Heart left ventricle (tissue), 16 donors: ENCODE measurements around the gene IPO11. TPM values are rescaled to one million over a fixed set of nuclear protein-coding genes. Genes with fewer than 3 reads are reported as not detected.

ENCODE experiments used
- ATAC-seq, 4 donors: fragments of 200-7000 bp; cut with Tn5 transposase; one replicate each; pipeline ENCODE4 v1.9.1; 2020 to 2022; ENCODE audit warnings: moderate library complexity in 4 of 4, mild to moderate bottlenecking in 3 of 4, moderate number of reproducible peaks in 1 of 4
- DNase-seq, 5 donors: peaks; one replicate each; pipeline ENCODE4 v3.0.0-alpha.2; 2020
- H3K27ac ChIP-seq, 12 donors: fragments of 200-600 bp; sonication (generic) in 4 of 12; one replicate each; pipeline versions ENCODE4 v1.5.0 to v1.8.0; 2016 to 2022; ENCODE audit warnings: mild to moderate bottlenecking in 2 of 12
- H3K27me3 ChIP-seq, 9 donors: fragments of 200-600 bp; sonication (generic) in 2 of 9; one replicate each; pipeline versions ENCODE4 v1.5.1 to v1.8.0; 2016 to 2022; ENCODE audit warnings: mild to moderate bottlenecking in 3 of 9
- H3K36me3 ChIP-seq, 9 donors: fragments of 200-600 bp; sonication (generic) in 2 of 9; one replicate each; pipeline versions ENCODE4 v1.5.0 to v1.8.0; 2018 to 2022; ENCODE audit warnings: mild to moderate bottlenecking in 2 of 9
- H3K4me1 ChIP-seq, 12 donors: fragments of 200-600 bp; sonication (generic) in 4 of 12; one replicate each; pipeline versions ENCODE4 v1.5.0 to v1.8.0; 2016 to 2022; ENCODE audit warnings: mild to moderate bottlenecking in 3 of 12
- H3K4me3 ChIP-seq, 12 donors: fragments of 200-600 bp; sonication (generic) in 4 of 12; one replicate each; pipeline versions ENCODE4 v1.5.0 to v1.8.0; 2017 to 2022; ENCODE audit warnings: mild to moderate bottlenecking in 9 of 12, moderate library complexity in 4 of 12
- H3K9me3 ChIP-seq, 12 donors: fragments of 200-600 bp; sonication (generic) in 4 of 12; one replicate each; pipeline versions ENCODE4 v1.5.0 to v1.8.0; 2016 to 2022; ENCODE audit warnings: mild to moderate bottlenecking in 1 of 12
- POLR2A ChIP-seq, 2 donors: fragments of 450-650 bp; IDR thresholded peaks; one replicate each; pipeline ENCODE4 v1.6.1; 2017; ENCODE audit warnings: antibody characterized with exemption in 2 of 2, mild to moderate bottlenecking in 2 of 2, moderate library complexity in 2 of 2
- WGBS, 4 donors: extraction: QIAGEN DNeasy Blood & Tissue Kit in 2 of 4; methylation state at CpG; one replicate each; pipeline versions ENCODE4 v1.1.5 to v1.1.7; 2013 to 2018; 5-methylcytosine and 5-hydroxymethylcytosine counted together
- intact Hi-C, 10 donors: fragments of 100-400 bp; cut with DNase I; formaldehyde crosslinking; loops; one replicate each; pipeline versions ENCODE4 v1.11.1 to v1.14.2; 2022
- polyA plus RNA-seq, 2 donors: library from polyadenylated mRNA; stranded (reverse); fragments of 200-250 nt; gene quantifications; one replicate each; pipeline ENCODE4 v1.2.3, GENCODE V29; 2013
- total RNA-seq, 9 donors: library from RNA; depleted of rRNA in 2 of 9; stranded (reverse); fragments of >200 nt in 2 of 9; fragmentation: NEBNext Ultra II Directional in 3 of 9; extraction: Animal tissue kit (Norgen Biotek cat#: 25700) in 3 of 9; gene quantifications; one replicate each; pipeline versions ENCODE4 v1.1.0 to v1.2.4, GENCODE V29; 2016 to 2023
- TF ChIP-seq, protein P1 (sequence below), 12 donors: fragments of 200-600 bp; sonication (generic) in 4 of 12; IDR thresholded peaks; one replicate each; pipeline versions ENCODE4 v1.5.0 to v1.8.0; 2018 to 2022; ENCODE audit warnings: antibody characterized with exemption in 12 of 12, mild to moderate bottlenecking in 5 of 12
- donor health status: ischemic (EF 13 %, LVEDD 7.1; RV severe dilation, severe dysfunction).
- donor health status: healthy with polysubstance abuse.
- donor health status: DM: no; HTN: yes; CAD: no.
- donor health status: DM: no; HTN: no; CAD: no.
- donor health status: ischemic (EF 25% LVEDD 6.9; RV normal size, moderate dysfunction).
- donor health status: ischemic (EF 25% LVEDD 5.7; RV mildly dilated, moderate dysfunction).
- donor health status: healthy.
- donor health status: DM: yes; HTN: yes; CAD: no.
- donor health status: ischemic (EF 35%, LVEDD 5.7; RV mildly dilated, moderate dysfunction).
- donor health status: nonischemic (EF 11% LVEDD 7.7; RV severe dilation, severe dysfunction).
- donor health status: DM: yes; HTN: yes; CAD: no.
- donor health status: PGD.
- donor health status: ischemic (EF 29% LVEDD 5.4; RV normal size, mild dysfunction).
- donor health status: nonischemic (EF 23%, LVEDD 6.1; RV moderate dilation, normal function).

The IPO11 gene
- total and polyA plus RNA-seq, 11 donors: 8.2 to 40.4 (median 29.1) TPM

DNA sequence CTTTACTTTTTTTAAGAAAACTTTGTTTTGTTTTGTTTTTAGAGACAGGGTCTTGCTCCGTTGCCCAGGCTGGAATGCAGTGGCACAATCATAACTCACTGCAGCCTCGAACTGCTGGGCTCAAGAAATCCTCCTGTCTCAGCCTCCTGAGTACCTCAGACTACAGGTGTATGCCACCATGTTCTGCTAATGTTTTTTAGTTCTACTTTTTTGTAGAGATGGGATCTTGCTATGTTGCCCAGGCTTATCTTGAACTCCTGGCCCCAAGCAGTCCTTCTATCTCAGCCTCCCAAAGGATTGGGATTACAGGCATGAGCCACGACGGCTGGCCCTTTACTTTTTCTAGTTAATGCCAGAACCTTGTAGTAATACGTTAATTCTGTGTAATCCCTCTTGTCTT, 36.0 kb downstream of the IPO11 start:
- Histone ChIP-seq H3K4me1 (no peaks in the 10 kb centered on the region), H3K9me3 (no peaks in the 10 kb centered on the region), H3K27me3 (no peaks in the 10 kb centered on the region), H3K4me3 (no peak overlapping the region), H3K27ac (no peak overlapping the region), H3K36me3 (peaks cover 0 to 57% (median 34%) of the 10 kb centered on the region in 9 donors)
- intact Hi-C loops: no loop called here
- DNase-seq (no peak), ATAC-seq (no peak)
- no peak for TF ChIP-seq POLR2A (IDR thresholded peaks at IDR 0.05)
- TF ChIP-seq, protein P1, sequence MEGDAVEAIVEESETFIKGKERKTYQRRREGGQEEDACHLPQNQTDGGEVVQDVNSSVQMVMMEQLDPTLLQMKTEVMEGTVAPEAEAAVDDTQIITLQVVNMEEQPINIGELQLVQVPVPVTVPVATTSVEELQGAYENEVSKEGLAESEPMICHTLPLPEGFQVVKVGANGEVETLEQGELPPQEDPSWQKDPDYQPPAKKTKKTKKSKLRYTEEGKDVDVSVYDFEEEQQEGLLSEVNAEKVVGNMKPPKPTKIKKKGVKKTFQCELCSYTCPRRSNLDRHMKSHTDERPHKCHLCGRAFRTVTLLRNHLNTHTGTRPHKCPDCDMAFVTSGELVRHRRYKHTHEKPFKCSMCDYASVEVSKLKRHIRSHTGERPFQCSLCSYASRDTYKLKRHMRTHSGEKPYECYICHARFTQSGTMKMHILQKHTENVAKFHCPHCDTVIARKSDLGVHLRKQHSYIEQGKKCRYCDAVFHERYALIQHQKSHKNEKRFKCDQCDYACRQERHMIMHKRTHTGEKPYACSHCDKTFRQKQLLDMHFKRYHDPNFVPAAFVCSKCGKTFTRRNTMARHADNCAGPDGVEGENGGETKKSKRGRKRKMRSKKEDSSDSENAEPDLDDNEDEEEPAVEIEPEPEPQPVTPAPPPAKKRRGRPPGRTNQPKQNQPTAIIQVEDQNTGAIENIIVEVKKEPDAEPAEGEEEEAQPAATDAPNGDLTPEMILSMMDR (IDR thresholded peaks at IDR 0.05): no peak
- WGBS, 4 donors: 87 to 98% (median 95%) methylated on average over 5 of the region's 5 CpGs

DNA sequence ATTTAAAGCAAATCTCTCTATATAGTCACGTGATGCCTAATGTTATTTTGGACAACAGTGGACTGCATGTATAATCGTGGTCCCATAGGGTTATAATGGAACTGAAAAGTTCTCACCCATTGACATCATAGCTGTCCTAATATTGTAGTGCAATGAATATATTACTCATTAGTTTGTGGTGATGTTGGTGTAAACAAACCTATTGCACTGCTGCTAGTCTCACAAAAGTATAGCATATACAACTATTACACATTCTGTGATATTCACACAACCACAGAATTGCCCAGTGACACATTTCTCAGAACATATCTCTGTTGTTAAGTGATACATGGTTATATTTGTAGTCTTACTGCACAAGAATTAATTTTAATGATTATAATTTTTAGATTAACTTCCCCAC, 37.7 kb downstream of the IPO11 start:
- 82 to 87% (median 85%) methylated on average over 2 of the region's 2 CpGs for WGBS, 4 donors
- H3K27me3 ChIP-seq: no peaks in the 10 kb centered on the region
- ATAC-seq (no peak), DNase-seq (no peak)
- no peak overlapping the region for H3K27ac ChIP-seq
- H3K4me3 ChIP-seq: no peak overlapping the region
- H3K4me1 ChIP-seq: no peaks in the 10 kb centered on the region
- no peaks in the 10 kb centered on the region for H3K9me3 ChIP-seq
- intact Hi-C loops: no loop called here
- peaks cover 0 to 67% (median 38%) of the 10 kb centered on the region in 9 donors for H3K36me3 ChIP-seq
- TF ChIP-seq, protein P1 (IDR thresholded peaks at IDR 0.05): no peak
- no peak for TF ChIP-seq POLR2A (IDR thresholded peaks at IDR 0.05)

DNA sequence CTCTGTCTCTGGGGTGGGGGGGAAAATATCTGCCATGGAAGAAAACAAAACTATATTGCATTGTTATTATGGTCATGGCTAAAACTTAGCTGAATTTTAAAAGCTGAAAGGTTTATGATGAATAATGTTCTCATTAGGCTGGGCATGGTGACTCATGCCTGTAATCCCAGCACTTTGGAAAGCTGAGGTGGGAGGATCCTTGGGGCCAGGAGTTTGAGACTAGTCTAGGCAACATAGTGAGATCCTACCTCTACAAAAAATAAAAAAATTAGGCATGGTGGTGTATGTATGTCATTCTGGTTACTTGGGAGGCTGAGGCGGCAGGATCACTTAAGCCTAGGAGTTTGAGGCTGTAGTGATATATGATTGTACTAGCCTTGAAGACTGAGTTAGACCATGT, 44.5 kb downstream of the IPO11 start:
- Histone ChIP-seq H3K27ac (no peak overlapping the region), H3K9me3 (no peaks in the 10 kb centered on the region), H3K4me3 (no peak overlapping the region), H3K4me1 (peaks cover 0 to 2% (median 0%) of the 10 kb centered on the region in 12 donors), H3K36me3 (peaks cover 0 to 38% (median 14%) of the 10 kb centered on the region in 9 donors), H3K27me3 (no peaks in the 10 kb centered on the region)
- DNase-seq (no peak), ATAC-seq (no peak)
- 96 to 100% (median 100%) methylated on average over 1 of the region's 1 CpG for WGBS, 4 donors
- TF ChIP-seq, protein P1 (IDR thresholded peaks at IDR 0.05): no peak
- no peak for TF ChIP-seq POLR2A (IDR thresholded peaks at IDR 0.05)
- intact Hi-C loops: no loop called here

DNA sequence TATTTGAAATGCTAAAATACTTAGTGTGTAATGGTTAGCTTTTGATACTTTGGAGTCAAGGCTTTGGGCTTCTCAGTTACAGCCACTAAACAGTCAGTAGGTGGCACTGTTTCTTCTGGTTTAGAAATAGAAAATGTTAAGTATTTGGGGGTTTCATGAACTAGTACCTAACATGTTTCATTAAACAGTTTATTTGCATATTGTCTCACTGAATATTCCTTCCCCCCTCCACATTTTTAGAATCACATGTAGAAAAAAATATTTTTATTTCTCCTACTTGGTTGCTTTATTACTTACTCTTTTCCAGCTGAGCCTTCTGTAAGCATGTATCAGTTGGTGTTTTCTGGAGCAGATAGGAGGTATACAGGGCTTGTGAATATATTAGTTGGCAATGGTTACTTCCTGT, 48.0 kb downstream of the IPO11 start:
- TF ChIP-seq, protein P1 (IDR thresholded peaks at IDR 0.05): peak; percentile 63 to 91 (median 77)
- TF ChIP-seq POLR2A (IDR thresholded peaks at IDR 0.05): no peak
- Histone ChIP-seq H3K9me3 (no peaks in the 10 kb centered on the region), H3K27ac (no peak overlapping the region), H3K4me3 (no peak overlapping the region), H3K27me3 (no peaks in the 10 kb centered on the region), H3K4me1 (peaks cover 0 to 5% (median 0%) of the 10 kb centered on the region in 12 donors), H3K36me3 (peaks cover 0 to 11% (median 0%) of the 10 kb centered on the region in 9 donors)
- ATAC-seq (peak in 1 of 4 donors; percentile 49), DNase-seq (no peak)
- intact Hi-C loops: loop anchor here in 8 of 10 donors (1.0 to 5.0 kb wide), 3 partner anchors 317 to 319 kb away; no protein-coding TSS in a partner anchor
